ENCODE results near the gene TMEM184C. TPM values are rescaled to one million over a fixed set of nuclear protein-coding genes. Genes with fewer than 3 reads are reported as not detected.

The TMEM184C gene
- total and polyA plus RNA-seq, 2 experiments from 2014 or later = 15.1 to 42.2 TPM

DNA sequence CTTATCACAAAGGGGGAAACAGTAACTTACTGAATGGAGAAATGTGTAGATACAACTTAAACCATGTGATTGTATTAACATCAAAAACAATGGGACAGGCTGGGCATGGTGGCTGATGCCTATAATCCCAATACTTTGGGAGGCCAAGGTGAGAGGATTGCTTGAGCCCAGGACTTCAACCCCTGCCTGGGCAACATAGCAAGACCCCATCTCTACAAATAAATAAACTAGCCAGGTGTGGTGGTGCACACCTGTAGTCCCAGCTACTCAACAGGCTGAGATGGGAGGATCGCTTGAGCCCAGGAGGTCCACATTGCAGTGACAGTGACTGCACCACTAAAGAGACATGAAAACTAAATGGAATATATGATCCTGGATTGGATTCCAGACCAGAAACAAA is 26.4 kb downstream of the TMEM184C start:
- no peak for ATAC-seq
- no peak for DNase-seq (ENCODE audit: low spot score)
- no peak for TF ChIP-seq ZNF462 (CRISPR knock-in tag; IDR thresholded peaks at IDR 0.05)
- TF ChIP-seq ZNF114 (CRISPR knock-in tag; IDR thresholded peaks at IDR 0.05) = no peak
- TF ChIP-seq JUNB (IDR thresholded peaks at IDR 0.05; ENCODE audit: unreplicated experiment) = no peak
- no peak for TF ChIP-seq POLR2AphosphoS5 (IDR thresholded peaks at IDR 0.05; ENCODE audit: low read depth)
- no peak for TF ChIP-seq CREB1 (CRISPR knock-in tag; IDR thresholded peaks at IDR 0.05; ENCODE audit: low read depth)
- no peak for TF ChIP-seq EZH2phosphoT487 (IDR thresholded peaks at IDR 0.05; ENCODE audit: unreplicated experiment)
- TF ChIP-seq STAT1 (IDR thresholded peaks at IDR 0.05; ENCODE audit: unreplicated experiment) = no peak
- TF ChIP-seq, protein P1, sequence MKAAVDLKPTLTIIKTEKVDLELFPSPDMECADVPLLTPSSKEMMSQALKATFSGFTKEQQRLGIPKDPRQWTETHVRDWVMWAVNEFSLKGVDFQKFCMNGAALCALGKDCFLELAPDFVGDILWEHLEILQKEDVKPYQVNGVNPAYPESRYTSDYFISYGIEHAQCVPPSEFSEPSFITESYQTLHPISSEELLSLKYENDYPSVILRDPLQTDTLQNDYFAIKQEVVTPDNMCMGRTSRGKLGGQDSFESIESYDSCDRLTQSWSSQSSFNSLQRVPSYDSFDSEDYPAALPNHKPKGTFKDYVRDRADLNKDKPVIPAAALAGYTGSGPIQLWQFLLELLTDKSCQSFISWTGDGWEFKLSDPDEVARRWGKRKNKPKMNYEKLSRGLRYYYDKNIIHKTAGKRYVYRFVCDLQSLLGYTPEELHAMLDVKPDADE (IDR thresholded peaks at IDR 0.05) = no peak
- TF ChIP-seq NANOG (IDR thresholded peaks at IDR 0.05; ENCODE audit: borderline replicate concordance) = no peak
- TF ChIP-seq, protein P2, sequence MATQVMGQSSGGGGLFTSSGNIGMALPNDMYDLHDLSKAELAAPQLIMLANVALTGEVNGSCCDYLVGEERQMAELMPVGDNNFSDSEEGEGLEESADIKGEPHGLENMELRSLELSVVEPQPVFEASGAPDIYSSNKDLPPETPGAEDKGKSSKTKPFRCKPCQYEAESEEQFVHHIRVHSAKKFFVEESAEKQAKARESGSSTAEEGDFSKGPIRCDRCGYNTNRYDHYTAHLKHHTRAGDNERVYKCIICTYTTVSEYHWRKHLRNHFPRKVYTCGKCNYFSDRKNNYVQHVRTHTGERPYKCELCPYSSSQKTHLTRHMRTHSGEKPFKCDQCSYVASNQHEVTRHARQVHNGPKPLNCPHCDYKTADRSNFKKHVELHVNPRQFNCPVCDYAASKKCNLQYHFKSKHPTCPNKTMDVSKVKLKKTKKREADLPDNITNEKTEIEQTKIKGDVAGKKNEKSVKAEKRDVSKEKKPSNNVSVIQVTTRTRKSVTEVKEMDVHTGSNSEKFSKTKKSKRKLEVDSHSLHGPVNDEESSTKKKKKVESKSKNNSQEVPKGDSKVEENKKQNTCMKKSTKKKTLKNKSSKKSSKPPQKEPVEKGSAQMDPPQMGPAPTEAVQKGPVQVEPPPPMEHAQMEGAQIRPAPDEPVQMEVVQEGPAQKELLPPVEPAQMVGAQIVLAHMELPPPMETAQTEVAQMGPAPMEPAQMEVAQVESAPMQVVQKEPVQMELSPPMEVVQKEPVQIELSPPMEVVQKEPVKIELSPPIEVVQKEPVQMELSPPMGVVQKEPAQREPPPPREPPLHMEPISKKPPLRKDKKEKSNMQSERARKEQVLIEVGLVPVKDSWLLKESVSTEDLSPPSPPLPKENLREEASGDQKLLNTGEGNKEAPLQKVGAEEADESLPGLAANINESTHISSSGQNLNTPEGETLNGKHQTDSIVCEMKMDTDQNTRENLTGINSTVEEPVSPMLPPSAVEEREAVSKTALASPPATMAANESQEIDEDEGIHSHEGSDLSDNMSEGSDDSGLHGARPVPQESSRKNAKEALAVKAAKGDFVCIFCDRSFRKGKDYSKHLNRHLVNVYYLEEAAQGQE (IDR thresholded peaks at IDR 0.05; ENCODE audit: unreplicated experiment) = no peak
- no peak for TF ChIP-seq CTCF (conservative IDR thresholded peaks at IDR 0.05; ENCODE audit: low read depth in 2 of 2)
- TF ChIP-seq EZH2 (IDR thresholded peaks at IDR 0.05; ENCODE audit: low read depth, unreplicated experiment) = no peak
- no peak for TF ChIP-seq ZNF331 (CRISPR knock-in tag; IDR thresholded peaks at IDR 0.05; ENCODE audit: low read depth)
- H4K20me1 ChIP-seq (replicated peaks; ENCODE audit: insufficient read depth) = no peaks in the 10 kb centered on the region
- no peaks in the 10 kb centered on the region for H3K36me3 ChIP-seq (ENCODE audit: insufficient read depth)
- Mint-ChIP-seq H3K36me3 (ENCODE audit: low read depth) (peaks cover 33% of the 10 kb centered on the region), H3K27me3 (ENCODE audit: insufficient read depth, low read depth, poor library complexity) (no peaks in the 10 kb centered on the region), H3K27ac (no peak overlapping the region), H3K4me3 (no peak overlapping the region), H3K9me3 (no peaks in the 10 kb centered on the region), H3K4me1 (peaks cover 22% of the 10 kb centered on the region; the same call in 2 of the 3 replicates)
- no peaks in the 10 kb centered on the region for H3K9me2 ChIP-seq (ENCODE audit: insufficient read depth)
- no peaks in the 10 kb centered on the region for H3K27me3 ChIP-seq (ENCODE audit: insufficient read depth)
- no peak overlapping the region for H3K4me3 ChIP-seq
- H3K27ac ChIP-seq (ENCODE audit: low read depth) = no peak overlapping the region
- H3F3A ChIP-seq (replicated peaks; ENCODE audit: low read depth) = no peaks in the 10 kb centered on the region
- H3K4me1 ChIP-seq (ENCODE audit: insufficient read depth) = peaks cover 12% of the 10 kb centered on the region
- H3K79me2 ChIP-seq (replicated peaks; ENCODE audit: insufficient read depth) = peaks cover 12% of the 10 kb centered on the region; the same call in 1 of the 2 replicates
- no peak overlapping the region for H3K4me2 ChIP-seq
- no peak overlapping the region for H2AFZ ChIP-seq
